GM21367 (cell line): ENCODE measurements around the gene GPR45.
"Not testable (repeated sequence)": the region's sequence is repeated elsewhere in the genome, so short reads cannot be mapped to it uniquely, and the experiment has no call there.

Experiments
- ATAC-seq: cut with Tn5 transposase; IDR thresholded peaks from one replicate; pipeline ENCODE4 v1.9.1; 2021; ENCODE audit not compliant: unreplicated experiment

Gene GPR45, protein sequence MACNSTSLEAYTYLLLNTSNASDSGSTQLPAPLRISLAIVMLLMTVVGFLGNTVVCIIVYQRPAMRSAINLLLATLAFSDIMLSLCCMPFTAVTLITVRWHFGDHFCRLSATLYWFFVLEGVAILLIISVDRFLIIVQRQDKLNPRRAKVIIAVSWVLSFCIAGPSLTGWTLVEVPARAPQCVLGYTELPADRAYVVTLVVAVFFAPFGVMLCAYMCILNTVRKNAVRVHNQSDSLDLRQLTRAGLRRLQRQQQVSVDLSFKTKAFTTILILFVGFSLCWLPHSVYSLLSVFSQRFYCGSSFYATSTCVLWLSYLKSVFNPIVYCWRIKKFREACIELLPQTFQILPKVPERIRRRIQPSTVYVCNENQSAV

DNA sequence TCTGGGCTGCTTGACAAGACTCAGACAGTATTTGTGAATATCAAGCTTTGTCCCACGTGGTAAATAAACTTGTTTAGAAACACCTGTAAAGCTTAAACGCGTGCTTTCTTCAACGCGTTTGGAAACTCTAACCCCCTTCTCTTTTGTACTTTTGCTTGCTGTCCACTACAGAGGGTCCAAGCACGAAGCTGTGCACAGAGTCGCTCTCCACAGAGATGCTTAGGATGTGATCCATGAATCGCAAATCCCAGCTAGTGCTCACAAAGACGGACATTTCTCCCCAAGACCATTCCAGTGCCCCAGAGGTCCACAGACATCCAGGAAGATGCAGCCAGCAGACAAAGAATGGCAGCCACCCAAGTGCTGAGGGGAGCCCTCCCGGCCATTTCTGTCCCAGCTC, at the start of gene GPR45:
GPR45 (plus strand) TSS at position 301 of the 400 bp plus-strand sequence. CDS start 116 bp downstream, outside the sequence.
- ATAC-seq, result no peak

DNA sequence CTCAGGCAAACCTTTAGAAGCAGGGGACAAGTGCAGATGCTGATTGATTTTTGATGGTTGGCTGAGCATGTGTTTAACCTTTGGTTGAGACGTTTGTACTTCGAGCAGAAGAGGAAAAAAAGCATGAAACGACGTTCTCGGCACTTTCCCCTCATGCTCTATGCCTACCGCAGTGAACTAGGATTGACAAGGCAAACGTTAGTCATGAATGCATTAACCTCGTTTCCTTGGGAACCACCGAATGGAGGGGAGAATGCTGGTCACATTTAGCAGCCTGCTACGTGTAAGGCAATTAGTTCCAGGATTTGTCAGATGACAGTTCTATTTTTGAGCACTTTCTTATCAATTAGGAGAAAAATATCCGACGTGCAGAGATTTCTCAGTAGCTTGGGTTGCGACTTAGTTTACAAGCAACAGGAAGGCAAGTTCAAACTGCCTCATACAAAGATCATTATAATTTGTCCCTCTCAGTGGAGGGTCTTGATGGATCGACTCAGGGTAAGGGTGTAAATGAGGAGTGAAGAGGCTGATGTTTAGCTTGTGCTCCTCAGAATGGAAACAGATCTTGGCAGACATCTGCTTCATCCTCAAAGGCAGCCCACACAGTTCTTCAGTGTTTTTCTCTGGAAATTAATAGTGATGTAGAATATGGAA, 47.4 kb upstream of the GPR45 start:
- ATAC-seq, result no peak

DNA sequence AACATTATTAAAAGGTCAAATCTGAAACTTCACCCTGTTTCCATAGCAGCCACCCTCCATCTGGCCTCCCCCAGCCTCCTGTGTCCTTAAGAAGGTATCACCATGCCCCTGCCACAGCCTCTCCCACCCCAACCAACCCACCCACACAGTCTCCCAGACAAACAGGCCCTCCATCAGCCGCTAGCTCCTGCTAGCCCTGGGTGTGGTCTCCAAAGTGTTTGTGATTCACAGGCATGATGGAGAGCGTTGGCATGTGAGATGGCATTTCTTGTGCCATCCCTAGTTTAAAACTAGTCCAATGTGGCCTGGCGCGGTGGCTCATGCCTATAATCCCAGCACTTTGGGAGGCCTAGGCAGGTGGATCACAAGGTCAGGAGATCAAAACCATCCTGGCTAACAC, 44.9 kb upstream of the GPR45 start:
- ATAC-seq, result no peak

DNA sequence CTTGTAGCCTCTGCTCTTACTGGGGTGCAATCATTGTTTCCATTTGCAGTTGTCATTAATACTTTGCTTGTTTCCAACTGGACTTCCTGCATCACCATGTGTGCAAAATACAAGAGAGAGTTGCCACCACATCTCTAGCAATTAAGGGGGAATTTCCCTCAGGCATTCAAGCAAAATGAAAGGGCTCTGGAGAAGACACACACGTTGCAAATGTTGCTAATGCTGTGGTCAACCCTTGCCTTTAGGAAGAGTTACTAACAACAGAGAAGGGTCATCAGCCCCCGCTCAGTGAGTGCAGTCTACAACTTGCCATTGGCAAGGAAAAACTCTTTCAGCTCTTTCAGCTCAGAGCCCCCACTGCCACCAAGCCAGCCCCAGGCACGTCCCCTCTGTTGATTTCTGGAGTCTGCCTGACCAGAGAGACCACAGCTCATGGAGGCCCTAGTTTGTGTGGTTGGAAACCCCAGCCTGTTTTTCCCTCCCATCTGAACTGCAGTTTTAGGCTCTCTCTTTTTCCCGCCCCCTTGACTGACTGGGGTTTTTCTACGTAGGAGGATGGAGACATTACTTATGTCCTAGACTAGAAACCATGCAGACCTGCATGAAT, 25.9 kb upstream of the GPR45 start:
- ATAC-seq, result no peak

DNA sequence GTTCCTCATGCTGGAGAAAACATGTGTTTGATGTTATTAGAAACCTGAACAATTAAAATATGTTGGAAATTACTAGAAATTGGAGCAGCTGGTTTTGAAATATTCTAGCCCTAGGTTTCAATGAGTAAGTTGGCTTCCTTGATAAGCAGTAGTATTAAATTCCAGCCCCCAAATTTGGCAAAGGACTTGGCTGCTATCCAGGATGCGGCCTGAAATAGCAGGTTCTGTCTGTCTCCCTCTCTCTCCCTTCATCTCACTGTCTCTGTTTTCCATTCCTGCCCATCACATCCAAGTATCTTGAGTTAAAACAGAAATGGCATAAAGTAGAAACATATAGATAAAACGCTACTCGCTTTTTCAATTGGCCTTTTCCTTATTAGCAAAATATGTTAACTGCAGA, 20.9 kb upstream of the GPR45 start:
- no peak for ATAC-seq

DNA sequence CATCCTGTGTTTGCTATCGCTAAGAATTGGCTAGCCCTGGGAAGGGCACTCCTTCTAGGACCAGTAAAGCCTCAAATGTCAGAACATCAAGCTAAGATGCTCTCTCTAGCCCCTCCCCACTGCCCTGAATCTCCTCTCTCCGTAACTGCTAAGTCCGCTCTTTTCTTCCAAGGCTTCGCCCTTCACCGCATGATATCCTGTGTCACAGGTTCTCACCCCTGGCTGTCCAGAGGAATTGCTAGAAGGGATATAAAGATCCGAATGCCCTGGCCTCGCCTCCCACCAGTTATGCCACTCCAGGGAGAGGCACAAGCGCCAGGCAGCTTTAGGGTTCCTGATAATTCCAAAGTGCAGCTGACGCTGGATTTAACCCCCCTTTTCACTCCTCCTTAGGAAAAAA, 17.1 kb upstream of the GPR45 start:
- no peak for ATAC-seq

DNA sequence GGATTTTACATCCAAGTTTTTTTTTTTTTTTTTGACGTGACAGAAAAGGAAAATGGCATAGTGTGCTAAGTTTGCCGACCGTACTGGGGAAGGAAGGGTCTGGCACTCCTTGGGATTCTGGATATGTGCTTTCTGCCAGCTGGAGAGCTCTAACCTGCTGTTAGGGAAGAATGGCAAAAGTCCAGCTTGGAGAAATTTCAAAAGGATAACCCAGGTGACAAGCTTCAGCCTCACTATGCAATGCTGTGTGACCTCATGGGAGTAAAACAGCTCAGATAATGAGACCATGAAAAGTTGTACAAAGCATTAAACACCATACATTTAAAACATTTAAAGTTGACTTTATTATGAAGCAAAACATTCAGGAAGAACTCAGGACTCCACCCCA, 10.3 kb upstream of the GPR45 start:
- ATAC-seq, result no peak

DNA sequence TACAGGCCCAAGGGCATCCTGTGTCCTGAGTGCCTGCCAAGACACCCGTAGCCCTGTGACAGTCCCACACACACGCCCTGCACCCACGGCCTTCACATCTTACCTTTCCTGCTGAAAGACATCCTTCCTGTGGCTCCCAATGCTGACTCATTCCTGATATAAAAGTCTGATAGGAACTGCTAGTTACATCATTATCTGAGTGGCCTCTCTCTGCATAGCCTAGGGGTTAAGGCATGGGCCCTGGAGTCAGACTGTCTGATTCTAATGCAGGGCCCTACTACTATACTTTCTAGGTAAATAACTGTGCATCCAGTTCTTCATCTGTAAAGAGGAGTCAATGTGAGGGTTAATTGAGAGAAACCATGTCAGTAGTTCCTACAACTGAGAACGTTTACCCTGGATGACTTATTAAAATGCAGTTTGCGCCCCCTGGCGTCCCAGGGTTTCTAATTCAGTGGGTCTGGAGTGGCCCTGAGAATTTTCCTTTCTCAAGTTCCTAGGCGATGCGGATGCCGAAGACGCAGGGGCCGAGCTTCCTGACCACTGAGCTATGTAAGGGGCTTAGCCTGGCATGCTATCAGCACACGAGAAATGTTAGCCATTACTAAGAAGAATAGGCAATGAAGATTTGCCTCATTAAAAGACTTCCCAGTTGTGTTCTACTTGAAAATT, 6.0 kb upstream of the GPR45 start:
- peak; percentile 63 for ATAC-seq

DNA sequence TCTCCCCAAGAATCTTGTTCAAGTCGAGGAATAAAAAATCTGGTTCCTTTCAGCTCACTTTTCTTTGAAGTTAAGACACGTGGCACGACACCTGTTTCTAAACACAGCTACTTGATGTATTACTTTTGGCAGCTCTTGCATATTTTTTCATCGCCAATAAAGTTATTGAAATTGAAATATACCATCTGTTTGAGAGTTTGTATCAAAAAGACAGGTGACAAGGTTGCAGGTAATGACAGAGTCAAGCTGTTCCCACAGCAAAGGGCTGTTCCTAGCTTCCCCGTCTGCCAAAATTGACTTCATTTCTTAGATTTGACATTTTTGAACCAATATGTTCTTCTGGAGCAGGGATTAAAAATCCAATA, 5.5 kb upstream of the GPR45 start:
- no peak for ATAC-seq

DNA sequence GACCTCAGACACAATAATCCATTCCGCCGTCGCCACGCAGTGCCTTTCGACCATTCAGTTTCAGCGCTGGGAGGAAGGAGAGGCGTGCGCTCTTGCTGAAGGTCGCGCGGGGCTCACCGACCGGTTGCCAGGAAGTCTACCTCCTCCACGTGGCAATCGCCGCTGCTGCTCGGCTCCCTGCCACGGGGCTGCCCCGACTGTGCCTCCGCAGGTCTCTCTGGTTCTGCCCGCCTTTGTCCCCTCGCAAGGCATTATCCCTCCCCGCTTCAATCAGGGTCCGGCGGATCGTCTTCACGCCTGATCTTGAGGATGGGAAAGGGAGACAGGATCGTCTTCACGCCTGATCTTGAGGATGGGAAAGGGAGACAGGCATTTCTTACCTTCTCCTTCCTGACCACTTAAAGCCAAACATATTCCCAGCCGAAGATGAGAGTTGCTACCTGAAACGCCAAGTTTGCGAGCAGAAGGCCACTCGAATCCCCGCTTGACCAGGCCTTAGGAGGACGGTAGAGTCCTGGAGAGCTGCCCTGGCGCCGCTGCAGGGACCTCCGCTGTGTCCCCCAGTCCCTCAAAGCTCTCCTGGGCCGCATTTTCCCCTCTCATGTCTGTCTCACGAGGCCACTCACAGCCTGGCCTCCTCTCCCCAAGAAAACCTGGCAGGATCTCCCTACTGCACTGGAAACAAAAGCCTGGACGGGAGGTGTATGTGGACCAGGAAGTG, 4.3 kb upstream of the GPR45 start:
- no peak for ATAC-seq

DNA sequence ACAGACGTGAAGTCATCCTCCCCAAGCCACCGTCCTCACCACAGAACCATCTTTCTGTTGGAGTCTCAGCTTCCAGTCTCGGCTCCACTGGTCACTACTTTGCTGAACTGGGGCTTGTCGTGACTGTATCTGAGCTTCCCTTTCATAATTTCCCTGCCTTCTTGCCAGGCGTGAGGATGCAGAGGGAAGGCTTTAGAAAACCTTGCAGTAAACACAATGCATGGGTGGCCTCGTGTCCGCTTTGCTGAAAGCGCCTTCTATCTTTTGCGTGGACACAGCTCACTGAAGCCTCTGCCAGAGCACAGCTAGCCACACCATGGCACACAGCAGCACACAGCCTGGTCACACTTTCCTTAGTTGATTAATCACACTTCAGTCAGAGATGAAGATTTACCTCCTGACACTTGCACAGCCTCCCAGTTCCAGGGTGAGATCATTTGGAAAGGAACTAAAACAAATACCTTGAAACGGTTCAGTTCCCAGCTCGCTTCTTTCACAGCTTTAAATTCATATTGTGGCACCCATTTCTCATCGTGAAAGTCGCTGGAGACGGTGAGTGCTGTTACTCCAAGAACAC, 2.8 kb upstream of the GPR45 start:
- ATAC-seq, result no peak

DNA sequence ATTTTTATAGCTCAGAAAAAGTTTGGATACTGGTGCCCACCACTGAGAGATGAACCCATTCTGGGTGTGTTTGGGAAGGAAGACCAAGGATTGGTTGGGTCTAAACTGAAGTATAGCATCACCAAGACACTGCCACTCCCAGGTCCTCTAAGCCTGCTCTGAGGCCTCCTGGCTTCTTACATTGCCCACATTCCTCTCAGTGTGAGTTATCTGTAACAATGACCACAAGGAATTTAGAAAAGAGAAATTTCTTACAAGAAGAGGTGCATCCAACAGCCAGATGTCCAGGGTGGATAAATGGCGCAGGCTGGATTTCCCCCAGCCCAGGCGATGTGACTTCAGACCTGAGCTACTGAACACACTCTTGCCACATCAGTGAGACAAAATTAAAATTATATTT, 1.6 kb upstream of the GPR45 start:
- ATAC-seq, result no peak

DNA sequence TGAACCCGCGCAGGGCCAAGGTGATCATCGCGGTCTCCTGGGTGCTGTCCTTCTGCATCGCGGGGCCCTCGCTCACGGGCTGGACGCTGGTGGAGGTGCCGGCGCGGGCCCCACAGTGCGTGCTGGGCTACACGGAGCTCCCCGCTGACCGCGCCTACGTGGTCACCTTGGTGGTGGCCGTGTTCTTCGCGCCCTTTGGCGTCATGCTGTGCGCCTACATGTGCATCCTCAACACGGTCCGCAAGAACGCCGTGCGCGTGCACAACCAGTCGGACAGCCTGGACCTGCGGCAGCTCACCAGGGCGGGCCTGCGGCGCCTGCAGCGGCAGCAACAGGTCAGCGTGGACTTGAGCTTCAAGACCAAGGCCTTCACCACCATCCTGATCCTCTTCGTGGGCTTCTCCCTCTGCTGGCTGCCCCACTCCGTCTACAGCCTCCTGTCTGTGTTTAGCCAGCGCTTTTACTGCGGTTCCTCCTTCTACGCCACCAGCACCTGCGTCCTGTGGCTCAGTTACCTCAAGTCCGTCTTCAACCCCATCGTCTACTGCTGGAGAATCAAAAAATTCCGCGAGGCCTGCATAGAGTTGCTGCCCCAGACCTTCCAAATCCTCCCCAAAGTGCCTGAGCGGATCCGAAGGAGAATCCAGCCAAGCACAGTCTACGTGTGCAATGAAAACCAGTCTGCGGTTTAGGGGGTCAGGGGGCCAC, 897 bp downstream of the GPR45 start:
- no peak for ATAC-seq

DNA sequence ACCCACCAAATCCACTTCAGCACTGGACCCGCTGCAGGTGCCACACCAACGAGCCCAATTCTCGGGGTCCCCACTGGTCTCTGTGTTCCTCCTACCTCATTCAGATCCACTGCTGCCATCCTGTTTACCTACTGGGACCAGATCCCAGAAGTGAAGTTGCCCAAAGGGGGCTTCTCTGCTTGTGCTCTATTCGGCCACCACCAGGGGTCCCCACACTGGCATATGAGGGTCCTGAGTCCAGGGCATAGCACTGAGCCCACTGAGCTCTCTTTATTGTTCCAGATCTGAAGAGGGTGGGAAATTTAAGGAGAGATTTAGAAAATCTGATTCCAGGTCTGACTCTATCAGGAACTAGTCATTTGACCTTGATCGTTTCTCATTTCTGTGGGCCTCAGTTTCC, 2.4 kb downstream of the GPR45 start:
- no peak for ATAC-seq

DNA sequence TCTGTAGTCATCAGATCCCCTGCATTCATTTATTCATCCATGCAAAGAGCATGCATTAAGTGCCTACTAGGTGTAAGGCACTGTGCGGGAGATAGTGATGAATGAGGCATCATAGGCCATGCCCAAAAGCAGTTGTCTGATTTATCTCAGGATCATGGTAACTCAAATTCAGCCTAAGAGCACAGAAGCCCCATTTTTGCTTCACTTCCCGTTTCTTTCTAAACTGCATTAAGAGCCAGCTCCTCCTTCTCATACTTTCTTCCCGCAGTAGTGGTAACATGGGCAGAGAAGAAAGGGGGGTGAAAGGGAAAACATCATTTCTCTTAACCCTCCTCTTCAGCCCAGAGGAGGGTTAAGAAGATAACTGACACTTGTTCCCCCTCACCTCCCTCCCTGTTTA, 2.9 kb downstream of the GPR45 start:
- ATAC-seq, result no peak

DNA sequence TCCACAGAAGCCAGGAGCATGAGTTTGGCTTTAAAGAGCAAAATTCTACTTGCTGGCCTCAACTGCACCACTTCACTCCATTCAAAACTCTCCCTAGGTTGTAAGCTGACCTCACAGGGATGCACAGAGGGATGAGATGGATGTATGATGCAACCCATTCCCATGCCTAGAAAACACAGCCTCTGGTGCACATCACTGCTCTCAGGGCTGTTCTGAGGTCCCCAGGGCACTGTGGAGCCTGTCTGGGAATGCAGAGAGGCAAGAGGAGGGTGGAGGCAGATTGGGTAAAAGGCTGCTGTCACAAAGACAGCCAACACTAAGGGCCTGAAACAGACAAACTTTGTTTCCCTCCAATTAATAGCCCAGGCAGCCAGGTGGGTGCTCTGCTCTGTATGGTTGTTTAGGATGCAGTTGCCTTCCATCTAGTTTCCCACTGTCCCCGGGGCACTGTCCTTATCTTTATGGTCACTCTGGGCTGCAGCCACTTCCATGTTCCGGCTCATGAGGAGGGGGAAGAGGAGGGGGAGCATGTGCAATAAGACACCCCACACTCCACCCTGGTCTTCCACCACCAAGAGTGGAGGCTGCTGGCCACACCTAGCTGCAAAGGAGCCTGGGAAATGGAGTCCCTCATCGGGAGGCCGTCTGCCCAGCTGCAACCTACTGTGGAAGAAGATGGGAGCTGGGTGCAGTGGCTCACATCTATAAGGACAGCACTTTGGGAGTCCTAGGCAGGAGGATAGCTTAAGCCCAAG, 7.0 kb downstream of the GPR45 start:
- no peak for ATAC-seq

DNA sequence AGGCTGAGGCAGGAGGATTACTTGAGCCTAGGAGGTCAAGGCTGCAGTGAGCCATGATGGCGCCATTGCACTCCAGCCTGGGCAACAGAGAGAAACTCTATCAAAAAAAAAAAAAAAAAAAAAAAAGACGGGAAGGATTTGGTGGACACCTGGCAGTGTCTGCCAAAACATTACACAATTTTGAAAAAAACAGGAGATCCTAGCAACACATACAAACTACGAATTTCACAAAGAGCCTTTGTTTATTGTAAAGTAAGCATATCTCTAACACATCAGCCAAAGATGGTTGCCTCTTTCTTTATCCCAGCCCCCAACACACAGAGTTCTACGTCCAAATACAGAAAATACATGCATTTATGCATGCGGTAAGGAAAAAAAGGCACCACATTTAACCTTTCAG, 7.6 kb downstream of the GPR45 start:
- ATAC-seq, result no peak

DNA sequence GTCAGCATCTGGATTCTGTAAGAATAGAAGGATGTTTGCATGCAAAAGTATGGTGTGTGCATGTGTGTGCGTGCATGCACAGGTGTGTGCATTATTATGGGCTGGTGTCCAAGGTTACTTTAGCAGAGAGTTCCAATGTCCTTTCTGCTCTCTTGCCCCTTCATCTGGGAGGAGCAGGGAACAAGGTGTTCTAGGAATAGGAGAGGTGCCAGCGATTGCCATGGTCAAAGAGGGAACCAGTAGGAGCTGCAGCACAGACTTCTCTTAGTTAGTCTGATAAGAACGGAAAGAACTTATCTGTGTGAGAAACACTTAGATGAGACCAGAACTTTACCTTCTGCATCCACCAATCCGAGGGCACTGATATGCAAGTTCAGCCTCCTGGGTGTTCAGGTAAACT, 8.3 kb downstream of the GPR45 start:
- no peak for ATAC-seq

DNA sequence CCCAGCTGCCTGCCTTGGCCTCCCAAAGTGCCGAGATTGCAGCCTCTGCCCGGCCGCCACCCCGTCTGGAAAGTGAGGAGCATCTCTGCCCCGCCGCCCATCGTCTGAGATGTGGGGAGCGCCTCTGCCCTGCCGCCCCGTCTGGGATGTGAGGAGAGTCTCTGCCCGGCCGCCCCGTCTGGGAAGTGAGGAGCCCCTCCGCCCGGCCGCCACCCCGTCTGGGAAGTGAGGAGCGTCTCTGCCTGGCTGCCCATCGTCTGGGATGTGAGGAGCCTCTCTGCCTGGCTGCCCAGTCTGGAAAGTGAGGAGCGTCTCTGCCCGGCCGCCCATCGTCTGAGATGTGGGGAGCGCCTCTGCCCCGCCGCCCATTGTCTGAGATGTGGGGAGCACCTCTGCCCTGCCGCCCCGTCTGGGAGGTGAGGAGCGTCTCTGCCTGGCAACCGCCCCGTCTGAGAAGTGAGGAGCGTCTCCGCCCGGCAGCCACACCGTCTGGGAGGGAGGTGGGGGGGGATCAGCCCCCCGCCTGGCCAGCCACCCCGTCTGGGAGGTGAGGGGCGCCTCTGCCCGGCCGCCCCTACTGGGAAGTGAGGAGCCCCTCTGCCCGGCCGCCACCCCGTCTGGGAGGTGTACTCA, 9.6 kb downstream of the GPR45 start:
- ATAC-seq, result not testable (repeated sequence)
